ENCODE results near the gene DNAH6. TPM values are rescaled to one million over a fixed set of nuclear protein-coding genes. Genes with fewer than 3 reads are reported as not detected.

DNAH6 gene
- total RNA-seq, 2 donors from 2014 or later, result 0.52 to 1.0 TPM

- Mint-ChIP-seq H3K36me3 (ENCODE audit: low read depth) (peaks cover 3% of the 10 kb centered on the region), H3K4me1 (peaks cover 2% of the 10 kb centered on the region), H3K27ac (no peak overlapping the region), H3K27me3 (peaks cover 2% of the 10 kb centered on the region), H3K4me3 (no peak overlapping the region)
- no peak for DNase-seq
- H3K9me3 ChIP-seq (ENCODE audit: control insufficient read depth, low read length, poor library complexity, severe bottlenecking), result no peaks in the 10 kb centered on the region
- no peak for ATAC-seq
These were observed 103.6 kb downstream of the DNAH6 start for GRCh38 chr2:84619794-84620371.

DNA sequence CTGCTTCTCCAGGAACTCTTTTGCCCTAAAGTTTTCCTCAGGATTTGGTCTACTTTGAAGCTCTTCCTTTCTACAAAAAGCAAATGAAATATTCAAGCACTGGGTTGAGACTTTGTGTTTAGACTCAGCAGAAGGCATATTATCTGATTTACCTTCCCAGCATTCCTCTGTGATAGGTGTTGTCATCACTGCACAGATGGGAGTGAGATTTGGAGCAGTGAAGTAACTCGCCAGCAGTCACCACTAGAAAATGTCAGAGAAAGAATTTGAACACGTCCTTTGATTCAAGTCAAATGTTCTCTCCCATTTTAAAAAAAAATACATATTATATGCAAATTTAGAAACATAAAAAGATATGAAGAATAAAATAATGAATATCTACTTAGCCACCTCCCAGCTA, 112.2 kb downstream of the DNAH6 start:
- Mint-ChIP-seq H3K36me3 (ENCODE audit: low read depth) (peaks cover 4% of the 10 kb centered on the region), H3K27me3 (peaks cover 6% of the 10 kb centered on the region), H3K27ac (no peak overlapping the region), H3K4me3 (no peak overlapping the region), H3K4me1 (peaks cover 24% of the 10 kb centered on the region)
- H3K9me3 ChIP-seq (ENCODE audit: control insufficient read depth, low read length, poor library complexity, severe bottlenecking), result no peaks in the 10 kb centered on the region
- ATAC-seq, result no peak
- no peak for DNase-seq

DNA sequence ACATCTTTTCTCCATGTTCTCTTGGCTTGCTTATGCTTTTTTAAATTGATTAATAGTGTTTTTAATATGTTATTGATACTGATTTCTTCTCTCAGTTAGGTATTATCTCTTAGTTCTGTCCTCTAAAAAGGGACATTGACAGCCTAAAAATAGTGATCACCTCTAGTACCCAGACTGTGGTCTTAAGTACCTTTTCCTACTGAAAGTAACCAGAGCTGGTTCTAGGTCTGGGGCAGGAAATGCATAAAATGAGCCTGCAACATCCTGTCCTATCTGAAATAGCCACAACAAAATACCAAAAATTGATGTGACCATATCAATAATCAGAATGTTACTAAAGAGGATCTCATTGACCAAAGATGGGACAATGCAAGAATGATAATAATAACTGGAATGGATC, 113.3 kb downstream of the DNAH6 start:
- Mint-ChIP-seq H3K36me3 (ENCODE audit: low read depth) (peaks cover 4% of the 10 kb centered on the region), H3K27me3 (peaks cover 6% of the 10 kb centered on the region), H3K27ac (no peak overlapping the region), H3K4me3 (no peak overlapping the region), H3K4me1 (peaks cover 27% of the 10 kb centered on the region)
- no peaks in the 10 kb centered on the region for H3K9me3 ChIP-seq (ENCODE audit: control insufficient read depth, low read length, poor library complexity, severe bottlenecking)
- no peak for DNase-seq
- no peak for ATAC-seq

- Mint-ChIP-seq H3K36me3 (ENCODE audit: low read depth) (no peaks in the 10 kb centered on the region), H3K4me3 (no peak overlapping the region), H3K4me1 (peaks cover 33% of the 10 kb centered on the region), H3K27ac (peak overlapping the region; percentile 74), H3K27me3 (no peaks in the 10 kb centered on the region)
- no peak for DNase-seq
- H3K9me3 ChIP-seq (ENCODE audit: control insufficient read depth, low read length, poor library complexity, severe bottlenecking), result no peaks in the 10 kb centered on the region
- ATAC-seq, result peak; percentile 77
These were observed 114.7 kb downstream of the DNAH6 start for GRCh38 chr2:84631047-84631446.

DNA sequence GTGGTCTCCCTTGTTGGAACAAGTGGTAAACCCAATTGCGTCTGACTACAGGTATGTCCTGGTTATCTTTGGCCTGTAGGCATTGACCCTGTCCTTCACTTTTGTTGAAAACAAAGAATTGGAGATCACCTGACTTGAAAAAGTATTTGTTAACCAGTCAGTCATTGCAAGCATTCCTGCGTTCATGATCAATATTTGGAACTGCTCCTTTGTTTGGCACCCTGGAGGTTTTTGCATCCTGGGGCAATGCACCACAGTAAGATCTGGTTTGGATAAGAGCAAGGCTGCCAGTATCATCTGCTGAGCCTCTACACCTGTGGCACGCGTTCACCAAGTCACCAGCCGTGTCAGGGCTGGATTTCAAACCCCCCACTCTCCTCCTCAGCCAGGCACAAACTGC, 115.7 kb downstream of the DNAH6 start:
- Mint-ChIP-seq H3K36me3 (ENCODE audit: low read depth) (no peaks in the 10 kb centered on the region), H3K27me3 (no peaks in the 10 kb centered on the region), H3K4me1 (peaks cover 34% of the 10 kb centered on the region), H3K4me3 (no peak overlapping the region), H3K27ac (peak overlapping the region; percentile 74)
- DNase-seq (no peak), ATAC-seq (no peak)
- H3K9me3 ChIP-seq (ENCODE audit: control insufficient read depth, low read length, poor library complexity, severe bottlenecking), result no peaks in the 10 kb centered on the region

- no peaks in the 10 kb centered on the region for H3K9me3 ChIP-seq (ENCODE audit: control insufficient read depth, low read length, poor library complexity, severe bottlenecking)
- ATAC-seq (no peak), DNase-seq (no peak)
- peaks cover 27% of the 10 kb centered on the region for H3K4me1 Mint-ChIP-seq
- H3K27me3 Mint-ChIP-seq, result no peaks in the 10 kb centered on the region
- H3K36me3 Mint-ChIP-seq (ENCODE audit: low read depth), result no peaks in the 10 kb centered on the region
- H3K27ac Mint-ChIP-seq, result no peak overlapping the region
- no peak overlapping the region for H3K4me3 Mint-ChIP-seq
These were observed 120.0 kb downstream of the DNAH6 start for GRCh38 chr2:84636080-84636971.

- no peak for DNase-seq
- Mint-ChIP-seq H3K4me3 (no peak overlapping the region), H3K4me1 (peaks cover 7% of the 10 kb centered on the region), H3K36me3 (ENCODE audit: low read depth) (no peaks in the 10 kb centered on the region), H3K27ac (no peak overlapping the region), H3K27me3 (no peaks in the 10 kb centered on the region)
- ATAC-seq, result no peak
- no peaks in the 10 kb centered on the region for H3K9me3 ChIP-seq (ENCODE audit: control insufficient read depth, low read length, poor library complexity, severe bottlenecking)
These were observed 123.5 kb downstream of the DNAH6 start for GRCh38 chr2:84639751-84640150.

DNA sequence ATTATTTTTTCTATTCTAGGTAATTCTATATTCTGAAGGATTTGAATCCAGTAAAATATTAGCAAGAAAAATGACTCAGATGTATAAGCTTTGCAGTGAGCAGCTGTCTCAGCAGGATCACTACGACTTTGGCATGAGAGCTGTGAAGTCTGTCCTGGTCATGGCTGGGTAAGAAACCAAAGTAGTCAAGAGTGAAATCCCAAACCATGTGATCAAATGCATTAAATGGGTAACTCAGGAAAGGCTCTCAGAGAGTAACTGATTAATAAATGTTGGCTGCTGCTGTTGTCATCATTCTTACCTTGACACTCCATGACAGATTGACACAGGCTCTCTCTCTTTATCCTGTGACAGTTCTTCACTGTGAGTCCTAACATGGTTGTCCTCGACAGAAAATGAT, 124.1 kb downstream of the DNAH6 start:
- H3K27me3 Mint-ChIP-seq, result no peaks in the 10 kb centered on the region
- H3K4me3 Mint-ChIP-seq, result no peak overlapping the region
- no peak overlapping the region for H3K27ac Mint-ChIP-seq
- no peaks in the 10 kb centered on the region for H3K9me3 ChIP-seq (ENCODE audit: control insufficient read depth, low read length, poor library complexity, severe bottlenecking)
- H3K36me3 Mint-ChIP-seq (ENCODE audit: low read depth), result no peaks in the 10 kb centered on the region
- DNase-seq (no peak), ATAC-seq (no peak)
- H3K4me1 Mint-ChIP-seq, result peaks cover 5% of the 10 kb centered on the region

GRCh38 chr2:84641021-84641420, 124.7 kb downstream of the DNAH6 start:
- DNase-seq, result no peak
- Mint-ChIP-seq H3K4me1 (peaks cover under 1% of the 10 kb centered on the region), H3K27me3 (no peaks in the 10 kb centered on the region), H3K36me3 (ENCODE audit: low read depth) (no peaks in the 10 kb centered on the region), H3K4me3 (no peak overlapping the region), H3K27ac (no peak overlapping the region)
- no peaks in the 10 kb centered on the region for H3K9me3 ChIP-seq (ENCODE audit: control insufficient read depth, low read length, poor library complexity, severe bottlenecking)
- no peak for ATAC-seq

- H3K9me3 ChIP-seq (ENCODE audit: control insufficient read depth, low read length, poor library complexity, severe bottlenecking), result no peaks in the 10 kb centered on the region
- Mint-ChIP-seq H3K36me3 (ENCODE audit: low read depth) (no peaks in the 10 kb centered on the region), H3K4me1 (peaks cover 7% of the 10 kb centered on the region), H3K4me3 (no peak overlapping the region), H3K27ac (no peak overlapping the region), H3K27me3 (no peaks in the 10 kb centered on the region)
- DNase-seq, result no peak
- no peak for ATAC-seq
These were observed 127.7 kb downstream of the DNAH6 start for GRCh38 chr2:84643991-84644390.

DNA sequence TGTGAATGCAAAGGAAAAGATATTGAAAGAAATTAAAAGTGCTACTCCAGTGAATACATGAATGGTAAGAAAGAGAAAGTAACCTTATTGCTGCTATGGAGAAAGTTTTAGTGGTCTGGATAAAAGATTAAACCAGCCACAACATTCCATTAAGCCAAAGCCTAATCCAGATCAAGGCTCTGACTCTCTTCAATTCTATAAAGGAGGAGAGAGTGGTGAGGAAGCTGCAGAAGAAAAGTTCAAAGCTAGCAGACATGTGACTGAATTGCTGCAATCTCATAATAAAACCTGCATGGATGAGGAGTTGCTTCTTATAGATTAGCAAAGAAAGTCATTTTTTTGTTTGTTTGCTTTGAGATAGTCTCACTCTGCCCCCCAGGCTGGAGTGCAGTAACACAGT, 130.2 kb downstream of the DNAH6 start:
- no peak overlapping the region for H3K4me3 Mint-ChIP-seq
- DNase-seq (no peak), ATAC-seq (no peak)
- H3K27ac Mint-ChIP-seq, result no peak overlapping the region
- H3K4me1 Mint-ChIP-seq, result peaks cover 26% of the 10 kb centered on the region
- H3K36me3 Mint-ChIP-seq (ENCODE audit: low read depth), result no peaks in the 10 kb centered on the region
- H3K27me3 Mint-ChIP-seq, result no peaks in the 10 kb centered on the region
- H3K9me3 ChIP-seq (ENCODE audit: control insufficient read depth, low read length, poor library complexity, severe bottlenecking), result no peaks in the 10 kb centered on the region

DNA sequence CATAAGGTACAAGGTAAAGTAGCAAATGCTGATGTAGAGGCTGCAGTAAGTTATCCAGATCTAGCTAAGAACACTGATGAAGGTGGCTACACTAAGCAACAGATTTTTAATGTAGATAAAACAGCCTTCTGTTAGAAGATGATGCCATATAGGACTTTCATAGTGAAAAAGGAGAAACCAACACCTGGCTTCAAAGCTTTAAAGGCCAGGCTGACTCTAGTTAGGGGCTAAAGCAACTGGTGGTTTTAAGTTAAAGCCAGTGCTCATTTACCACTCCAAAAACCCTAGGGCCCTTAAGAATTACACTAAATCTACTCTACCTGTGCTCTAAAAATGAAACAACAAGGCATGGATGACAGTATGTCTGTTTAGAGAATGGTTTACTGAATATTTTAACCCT, 131.0 kb downstream of the DNAH6 start:
- no peaks in the 10 kb centered on the region for H3K9me3 ChIP-seq (ENCODE audit: control insufficient read depth, low read length, poor library complexity, severe bottlenecking)
- ATAC-seq (no peak), DNase-seq (no peak)
- no peak overlapping the region for H3K27ac Mint-ChIP-seq
- H3K4me1 Mint-ChIP-seq, result peaks cover 27% of the 10 kb centered on the region
- H3K27me3 Mint-ChIP-seq, result no peaks in the 10 kb centered on the region
- H3K36me3 Mint-ChIP-seq (ENCODE audit: low read depth), result no peaks in the 10 kb centered on the region
- H3K4me3 Mint-ChIP-seq, result no peak overlapping the region

DNA sequence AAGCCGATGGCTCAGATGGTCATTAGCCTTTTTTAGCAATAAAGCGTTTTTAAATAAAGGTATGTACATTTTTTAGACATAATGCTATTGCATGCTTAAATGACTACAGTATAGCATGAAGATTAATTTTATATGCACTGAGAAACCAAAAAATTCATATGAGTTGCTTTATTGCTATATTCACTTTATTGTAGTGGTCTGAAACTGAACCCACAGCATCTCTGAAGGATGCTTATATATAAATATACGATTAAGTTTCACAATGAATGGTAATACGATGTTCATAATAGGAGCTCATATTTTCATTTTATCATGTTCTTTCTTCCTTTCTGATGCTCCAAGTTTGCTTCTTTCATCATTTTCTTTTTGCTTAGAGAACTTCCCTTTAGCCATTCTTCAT, 132.8 kb downstream of the DNAH6 start:
- H3K36me3 Mint-ChIP-seq (ENCODE audit: low read depth), result no peaks in the 10 kb centered on the region
- H3K4me3 Mint-ChIP-seq, result no peak overlapping the region

More for the DNA sequence above, 132.8 kb downstream of the DNAH6 start:
- H3K4me1 Mint-ChIP-seq, result peaks cover 36% of the 10 kb centered on the region
- H3K27ac Mint-ChIP-seq, result no peak overlapping the region
- ATAC-seq, result no peak
- H3K9me3 ChIP-seq (ENCODE audit: control insufficient read depth, low read length, poor library complexity, severe bottlenecking), result no peaks in the 10 kb centered on the region
- no peak for DNase-seq
- H3K27me3 Mint-ChIP-seq, result no peaks in the 10 kb centered on the region
